Activated T-helper 1 cell treated with Interleukin-2 at 50 U/mL for 16 hours (primary cell): Measurements from ENCODE around the gene DCTPP1.

Experiments
- DNase-seq: peaks from one replicate; pipeline ENCODE4 v3.0.0-alpha.2; 2020; ENCODE audit warnings: low read depth

DCTPP1 gene

DNA sequence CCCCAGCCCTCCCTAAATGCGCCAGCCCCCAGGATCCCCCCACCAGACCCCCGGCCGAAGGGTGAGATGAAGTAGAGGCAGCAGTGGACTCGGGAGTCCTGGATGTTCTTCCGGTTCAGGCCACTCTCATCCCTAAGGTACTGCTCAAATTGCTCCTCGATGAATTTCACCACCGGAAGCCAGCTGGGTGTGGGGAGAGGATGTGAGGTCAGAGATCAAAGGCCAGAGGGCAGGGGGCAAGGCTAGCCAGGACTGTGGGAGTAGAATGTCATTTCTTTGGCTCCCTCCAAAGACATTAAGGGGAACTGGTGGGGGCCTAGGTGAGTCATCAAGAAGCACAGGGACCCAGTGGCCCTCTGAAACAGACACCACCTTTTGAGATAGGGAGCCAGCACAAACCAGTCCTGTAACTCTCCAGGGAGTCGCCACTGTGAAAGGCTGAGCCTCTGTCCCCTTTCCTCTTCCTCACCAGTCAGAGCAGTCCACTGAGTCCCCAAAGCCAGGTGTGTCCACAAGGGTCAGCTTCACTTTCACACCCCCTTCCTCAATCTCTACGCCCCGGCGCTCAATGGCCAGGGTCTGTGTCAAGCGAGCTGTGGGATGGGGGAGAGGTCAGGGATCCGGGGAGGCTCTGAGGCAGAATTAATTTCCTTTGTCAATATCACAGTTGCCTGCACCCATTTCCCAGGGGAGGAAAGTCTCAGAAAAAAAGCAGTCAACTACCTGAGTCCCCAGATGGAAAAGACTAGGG lies 48.4 kb downstream of the DCTPP1 start:
- no peak for DNase-seq

DNA sequence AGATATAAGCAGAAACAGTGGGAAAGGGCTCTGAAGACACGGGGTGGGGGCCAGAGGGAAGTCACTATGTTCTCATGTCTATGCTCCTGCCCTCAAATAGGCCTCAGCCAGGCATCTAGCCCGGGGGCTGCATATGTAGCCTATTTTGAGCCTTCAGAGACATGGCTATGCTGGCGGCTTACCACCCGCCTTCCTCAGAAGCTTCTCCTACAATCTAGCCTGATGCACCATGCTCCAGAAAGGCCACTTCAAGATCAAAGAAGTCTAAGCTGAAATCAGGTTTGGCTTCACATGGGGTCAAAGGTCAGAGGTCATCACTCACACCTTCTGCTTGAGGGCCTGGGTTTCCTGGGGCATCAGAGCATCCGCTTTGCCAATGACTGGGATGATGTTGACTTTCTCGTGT lies 49.0 kb downstream of the DCTPP1 start:
- DNase-seq, result no peak

DNA sequence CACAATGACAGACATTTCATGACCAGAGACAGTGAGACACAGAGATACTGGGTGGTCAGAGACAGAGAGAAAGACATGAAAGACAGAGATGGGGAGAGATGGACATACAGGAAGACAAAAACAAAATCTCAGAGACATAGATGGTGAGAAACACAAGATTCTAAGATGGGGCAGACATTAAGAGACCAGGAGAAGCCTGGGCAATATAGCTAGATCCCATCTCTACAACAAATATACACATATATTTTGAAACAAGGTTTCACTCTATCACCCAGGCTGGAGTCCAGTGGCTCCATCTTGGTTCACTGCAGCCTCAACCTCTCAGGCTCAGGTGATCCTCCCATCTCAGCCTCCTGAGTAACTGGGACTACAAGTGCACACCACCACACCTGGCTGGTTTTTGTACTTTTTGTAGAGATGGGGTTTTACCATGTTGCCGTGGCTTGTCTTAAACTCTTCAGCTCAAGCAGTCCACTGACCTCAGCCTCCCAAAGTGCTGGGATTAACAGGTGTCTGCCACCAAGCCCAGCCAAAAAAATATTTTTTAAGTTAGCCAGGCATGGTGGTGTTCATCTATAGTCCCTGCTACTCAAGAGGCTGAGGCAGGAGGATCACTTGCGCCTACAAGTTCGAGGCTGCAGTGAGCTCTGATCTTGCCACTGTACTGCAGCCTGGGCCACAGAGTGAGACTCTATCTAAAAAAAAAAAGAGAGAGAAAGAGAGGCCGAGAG lies 49.6 kb downstream of the DCTPP1 start:
- DNase-seq, result no peak

DNA sequence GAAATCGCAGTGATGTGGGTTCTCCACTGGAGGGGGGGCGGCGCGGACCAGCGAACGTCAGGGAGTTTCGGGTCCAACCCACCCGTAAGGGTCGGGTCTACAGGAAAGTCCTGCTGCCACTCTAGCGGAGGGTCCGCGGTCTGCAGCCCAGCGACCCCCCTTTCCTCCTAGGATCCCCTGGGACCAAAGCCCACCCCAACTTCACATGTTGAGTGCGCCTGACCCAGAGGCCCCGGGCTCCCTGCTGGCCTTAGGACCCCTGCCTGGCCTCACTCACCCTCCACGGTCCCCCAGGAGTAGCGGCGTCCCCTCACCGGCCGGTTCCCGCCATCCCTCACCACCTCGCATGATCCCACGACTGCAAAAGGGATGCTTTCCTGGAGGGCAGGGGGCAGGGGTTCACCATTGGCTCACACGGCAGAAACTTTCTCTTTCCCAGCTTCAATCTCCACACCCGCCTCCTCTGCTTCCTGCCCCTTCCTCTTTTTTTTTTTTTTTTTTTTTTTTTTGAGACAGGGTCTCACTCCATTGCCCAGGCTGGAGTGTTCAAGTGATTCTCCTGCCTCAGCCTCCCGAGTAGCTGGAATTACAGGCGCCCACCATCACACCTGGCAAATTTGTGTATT lies 50.6 kb downstream of the DCTPP1 start:
- DNase-seq, result no peak

DNA sequence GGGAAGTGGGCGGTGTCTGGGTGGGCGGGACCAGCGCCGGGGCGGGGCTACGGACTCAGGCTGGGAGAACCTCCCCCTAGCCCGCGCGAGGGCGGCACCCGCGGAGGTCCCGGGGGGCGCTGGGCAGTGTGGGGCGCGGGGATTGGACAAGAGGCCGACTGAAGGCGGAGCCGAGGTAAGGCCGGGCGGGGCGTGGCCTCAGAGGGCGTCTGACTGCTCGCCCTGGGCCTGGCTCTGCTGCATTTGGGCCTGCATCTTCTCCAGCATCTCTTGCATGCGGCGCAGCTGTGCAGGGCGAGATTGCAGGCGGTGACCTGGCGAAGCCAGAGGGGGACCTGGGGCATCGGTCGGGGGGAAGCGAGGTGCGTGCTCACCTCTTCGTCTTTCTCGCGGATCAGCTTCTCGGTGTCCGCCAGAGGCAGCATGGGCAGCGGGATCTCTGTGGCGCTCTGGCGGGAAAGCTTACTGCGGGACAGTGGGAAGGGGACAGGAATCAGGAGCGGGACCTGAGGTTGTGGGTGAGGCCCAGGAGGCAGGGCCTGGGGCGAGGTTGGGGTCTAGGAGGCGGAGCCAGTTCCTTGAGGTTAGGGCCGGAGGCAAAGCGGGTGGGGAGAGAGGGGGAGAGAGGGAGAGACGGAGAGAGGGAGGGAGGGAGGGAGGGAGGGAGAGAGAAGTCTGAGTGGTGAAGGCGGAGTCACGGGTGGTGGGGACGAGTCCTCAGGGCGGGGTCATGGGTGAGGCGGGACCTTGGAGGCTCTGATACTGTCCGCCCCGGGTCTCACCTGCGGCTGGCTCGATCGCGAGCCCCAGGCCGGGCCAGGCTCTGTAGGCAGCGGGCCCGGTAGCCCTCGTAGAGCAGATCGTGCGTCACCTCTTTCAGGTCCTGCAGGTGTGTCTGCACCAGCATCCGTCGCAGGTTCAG lies 51.3 kb downstream of the DCTPP1 start:
- peak; percentile 100 for DNase-seq

DNA sequence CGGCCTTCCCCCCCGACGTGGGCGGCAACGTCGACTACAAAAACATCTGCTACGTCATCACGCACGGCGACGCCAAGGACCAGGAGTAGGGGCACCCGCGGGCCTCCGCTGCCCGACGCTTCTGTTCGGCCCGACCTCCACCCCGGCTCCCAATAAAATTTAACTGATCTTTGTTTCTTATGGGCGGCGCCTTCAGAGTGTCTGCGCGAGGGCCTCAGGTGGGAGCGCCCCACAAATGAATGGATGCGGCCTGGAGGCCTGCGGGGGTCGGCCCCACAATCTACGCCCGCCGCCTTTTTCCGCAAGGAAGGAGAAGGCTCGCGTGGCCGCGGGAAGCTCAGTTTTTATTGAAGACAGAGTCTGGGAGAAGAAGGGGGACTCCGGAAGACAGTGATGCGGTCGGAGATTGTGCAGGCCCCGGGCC lies 52.0 kb downstream of the DCTPP1 start:
- DNase-seq, result peak; percentile 80

DNA sequence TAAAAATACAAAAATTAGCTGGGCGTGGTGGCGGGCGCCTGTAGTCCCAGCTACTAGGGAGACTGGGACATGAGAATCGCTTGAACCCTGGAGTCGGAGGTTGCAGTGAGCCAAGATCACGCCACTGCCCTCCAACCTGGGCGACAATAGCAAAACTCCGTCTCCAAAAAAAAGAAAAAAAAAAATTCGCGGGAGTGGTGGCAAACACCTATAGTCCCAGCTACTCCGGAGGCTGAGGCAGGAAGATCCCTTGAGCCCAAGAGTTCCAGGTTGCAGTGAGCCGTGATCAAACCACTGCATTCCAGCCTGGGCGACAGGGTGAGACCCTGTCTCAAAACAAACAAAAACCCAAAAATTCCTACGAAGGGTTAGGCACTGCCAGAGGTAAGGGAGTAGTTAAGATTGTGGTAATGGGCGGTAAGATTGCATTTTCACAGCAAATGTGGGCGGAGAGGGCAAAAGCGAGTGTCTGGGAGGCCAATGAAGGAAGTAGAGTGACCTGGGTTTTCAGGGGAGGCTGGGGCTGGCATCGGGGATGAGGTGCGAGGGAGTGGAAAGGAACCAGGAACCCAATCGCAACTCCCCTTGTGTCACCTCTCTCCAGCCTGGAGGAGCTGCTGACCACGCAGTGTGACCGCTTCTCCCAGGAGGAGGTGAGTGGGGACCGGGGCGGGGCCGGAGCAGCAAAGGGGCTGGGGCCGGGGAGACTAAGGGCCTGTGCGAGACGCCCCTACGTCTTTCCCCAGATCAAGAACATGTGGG lies 52.6 kb downstream of the DCTPP1 start:
- DNase-seq, result no peak

DNA sequence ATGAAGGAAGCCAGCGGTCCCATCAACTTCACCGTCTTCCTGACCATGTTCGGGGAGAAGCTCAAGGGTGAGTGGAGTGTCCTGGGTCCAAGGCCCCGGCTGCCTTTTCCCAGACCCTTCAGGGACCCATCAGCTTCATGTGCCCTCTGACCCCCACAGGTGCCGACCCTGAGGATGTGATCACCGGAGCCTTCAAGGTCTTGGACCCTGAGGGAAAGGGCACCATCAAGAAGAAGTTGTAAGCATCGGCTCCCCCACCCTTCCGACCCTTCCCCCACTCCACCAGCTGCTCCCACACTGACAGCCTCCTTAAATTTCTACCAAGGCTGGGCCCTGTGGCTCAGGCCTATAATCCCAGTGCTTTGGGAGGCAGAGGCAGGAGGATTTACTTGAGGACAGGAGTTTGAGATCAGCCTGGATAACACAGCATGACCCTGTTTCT lies 53.3 kb downstream of the DCTPP1 start:
- DNase-seq, result no peak

DNA sequence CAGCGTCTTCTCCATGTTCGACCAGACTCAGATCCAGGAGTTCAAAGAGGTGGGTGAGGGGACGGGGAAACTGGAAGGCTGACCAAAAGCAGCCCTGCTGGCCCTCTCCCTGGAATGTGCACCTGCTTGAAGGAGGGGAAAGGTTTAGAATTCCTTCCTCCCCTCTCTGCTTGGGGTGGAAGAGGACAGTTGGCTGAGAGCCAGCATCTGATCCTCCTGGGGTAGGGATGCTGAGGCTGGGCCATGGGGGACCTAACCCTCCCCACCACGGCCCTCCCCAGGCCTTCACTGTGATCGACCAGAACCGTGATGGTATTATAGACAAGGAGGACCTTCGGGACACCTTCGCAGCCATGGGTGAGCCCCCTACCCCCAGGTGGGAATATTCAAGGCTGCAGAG lies 54.0 kb downstream of the DCTPP1 start:
- DNase-seq, result no peak

DNA sequence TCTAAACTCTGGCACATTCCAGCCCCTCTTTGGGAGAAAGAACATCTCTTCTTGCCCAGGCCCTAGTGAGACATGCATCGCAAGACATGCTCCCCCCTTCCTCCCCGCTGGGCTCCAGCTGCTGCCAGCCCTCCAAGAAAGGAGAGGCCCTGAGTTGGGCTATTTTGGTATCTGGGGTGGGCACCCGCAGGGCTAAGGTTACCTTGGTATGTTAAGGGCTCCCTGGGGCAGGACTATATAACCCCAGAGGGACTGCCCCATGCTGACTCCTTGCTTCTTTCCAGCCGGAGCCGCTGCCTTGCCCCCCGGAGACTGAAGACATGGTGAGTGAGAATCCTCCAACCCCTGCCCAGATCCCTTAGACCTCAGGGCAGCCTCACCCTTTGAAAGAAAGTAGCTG lies 55.3 kb downstream of the DCTPP1 start, which contains the start of gene MYL11:
Gene MYL11, plus strand, starts transcription at position 265 of the 400 bp plus-strand sequence. Its CDS starts 56 bp downstream, at position 321.
- DNase-seq, result no peak
